HG03575 (cell line): ENCODE measurements around the gene PERCC1.

ENCODE experiments used
- ATAC-seq: cut with Tn5 transposase; IDR thresholded peaks from one replicate; pipeline ENCODE4 v1.9.1; 2021; ENCODE audit not compliant: unreplicated experiment, insufficient number of reproducible peaks, low FRiP score; ENCODE audit errors: extremely low read depth

Gene PERCC1

GRCh38 chr16:1430759-1431496, at the start of gene PERCC1:
Gene PERCC1, plus strand, starts transcription at chr16:1431078. Its CDS starts 1,516 bp downstream, at chr16:1432594.
- no peak for ATAC-seq

- ATAC-seq: no peak
Measured at GRCh38 chr16:1381612-1382406, 49.1 kb upstream of the PERCC1 start.

GRCh38 chr16:1383556-1383955, 47.3 kb upstream of the PERCC1 start:
- ATAC-seq: no peak

GRCh38 chr16:1385232-1385631, 45.6 kb upstream of the PERCC1 start:
- no peak for ATAC-seq

- no peak for ATAC-seq
Measured at GRCh38 chr16:1387331-1387730, 43.5 kb upstream of the PERCC1 start.

- ATAC-seq: no peak
Measured at GRCh38 chr16:1389762-1390161, 41.1 kb upstream of the PERCC1 start.

GRCh38 chr16:1390239-1390779, 40.6 kb upstream of the PERCC1 start:
- no peak for ATAC-seq

- ATAC-seq: no peak
Measured at GRCh38 chr16:1392826-1393225, 38.1 kb upstream of the PERCC1 start.

GRCh38 chr16:1393613-1394176, 37.2 kb upstream of the PERCC1 start:
- no peak for ATAC-seq

- no peak for ATAC-seq
Measured at GRCh38 chr16:1394367-1394951, 36.4 kb upstream of the PERCC1 start.

- no peak for ATAC-seq
Measured at GRCh38 chr16:1395444-1396031, 35.3 kb upstream of the PERCC1 start.

GRCh38 chr16:1397779-1398178, 33.1 kb upstream of the PERCC1 start:
- no peak for ATAC-seq

- ATAC-seq: no peak
Measured at GRCh38 chr16:1398351-1398750, 32.5 kb upstream of the PERCC1 start.

GRCh38 chr16:1398826-1399581, 31.9 kb upstream of the PERCC1 start:
- ATAC-seq: no peak

GRCh38 chr16:1401061-1401757, 29.7 kb upstream of the PERCC1 start:
- no peak for ATAC-seq

GRCh38 chr16:1401758-1402154, 29.1 kb upstream of the PERCC1 start:
- ATAC-seq: no peak

GRCh38 chr16:1403036-1403435, 27.8 kb upstream of the PERCC1 start:
- ATAC-seq: no peak

- ATAC-seq: no peak
Measured at GRCh38 chr16:1403733-1404132, 27.1 kb upstream of the PERCC1 start.
